Measurements from ENCODE around the gene B9D1.

Gene B9D1

GRCh38 chr17:19401321-19402010 lies 38.9 kb upstream of the B9D1 start:
- TF ChIP-seq CTCF (IDR thresholded peaks at IDR 0.05; ENCODE audit: extremely low read depth, insufficient read depth, missing control alignments) = no peak
- no peak for DNase-seq (ENCODE audit: low spot score)
- in situ Hi-C loops (cut with MboI; ENCODE audit: low pct_unique_long_range_greater_than_20kb, low sequenced_read_pairs, unreplicated experiment) = no loop called here

DNA sequence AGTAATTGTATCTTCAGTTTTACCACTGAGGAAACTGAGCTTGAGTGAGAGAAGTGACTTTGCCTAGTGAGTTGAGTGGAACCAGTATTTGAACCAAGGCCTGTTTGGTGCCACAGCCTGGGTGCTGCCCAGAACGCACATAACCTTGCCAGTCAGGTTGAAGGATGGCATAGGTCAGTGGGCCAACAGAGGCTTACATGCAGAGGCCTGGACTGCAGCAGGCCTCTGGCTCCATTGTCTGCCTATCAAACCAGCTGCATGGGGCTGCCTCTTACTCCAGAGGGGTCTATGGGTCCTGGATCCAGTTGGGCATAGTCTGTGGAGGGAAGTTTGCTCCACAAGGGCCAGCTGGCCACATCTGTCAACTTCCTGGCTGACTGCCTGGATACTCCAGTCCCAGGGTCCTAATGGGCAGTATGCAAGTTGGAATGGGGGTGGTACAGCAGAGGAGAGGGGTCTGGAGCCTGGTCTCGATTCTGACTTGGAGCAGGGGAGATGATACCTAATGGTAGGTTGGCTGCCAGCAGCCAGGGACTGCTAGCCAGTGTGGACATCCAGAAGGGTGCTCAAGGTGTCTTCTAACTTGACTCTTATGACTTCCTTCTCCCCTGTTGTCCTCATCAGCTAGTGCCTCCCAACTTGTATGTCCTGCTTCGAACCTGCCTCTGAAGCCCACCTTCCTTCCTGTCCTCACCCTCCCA lies 37.4 kb upstream of the B9D1 start:
- DNase-seq (ENCODE audit: low spot score) = no peak
- in situ Hi-C loops (cut with MboI; ENCODE audit: low pct_unique_long_range_greater_than_20kb, low sequenced_read_pairs, unreplicated experiment) = no loop called here
- TF ChIP-seq CTCF (IDR thresholded peaks at IDR 0.05; ENCODE audit: extremely low read depth, insufficient read depth, missing control alignments) = no peak

GRCh38 chr17:19398301-19399181 lies 36.0 kb upstream of the B9D1 start:
- DNase-seq (ENCODE audit: low spot score) = no peak
- TF ChIP-seq CTCF (IDR thresholded peaks at IDR 0.05; ENCODE audit: extremely low read depth, insufficient read depth, missing control alignments) = no peak
- in situ Hi-C loops (cut with MboI; ENCODE audit: low pct_unique_long_range_greater_than_20kb, low sequenced_read_pairs, unreplicated experiment) = no loop called here

- in situ Hi-C loops (cut with MboI; ENCODE audit: low pct_unique_long_range_greater_than_20kb, low sequenced_read_pairs, unreplicated experiment) = no loop called here
- TF ChIP-seq CTCF (IDR thresholded peaks at IDR 0.05; ENCODE audit: extremely low read depth, insufficient read depth, missing control alignments) = peak; percentile 58
- no peak for DNase-seq (ENCODE audit: low spot score)
Observed at GRCh38 chr17:19397556-19398041, 35.1 kb upstream of the B9D1 start.

DNA sequence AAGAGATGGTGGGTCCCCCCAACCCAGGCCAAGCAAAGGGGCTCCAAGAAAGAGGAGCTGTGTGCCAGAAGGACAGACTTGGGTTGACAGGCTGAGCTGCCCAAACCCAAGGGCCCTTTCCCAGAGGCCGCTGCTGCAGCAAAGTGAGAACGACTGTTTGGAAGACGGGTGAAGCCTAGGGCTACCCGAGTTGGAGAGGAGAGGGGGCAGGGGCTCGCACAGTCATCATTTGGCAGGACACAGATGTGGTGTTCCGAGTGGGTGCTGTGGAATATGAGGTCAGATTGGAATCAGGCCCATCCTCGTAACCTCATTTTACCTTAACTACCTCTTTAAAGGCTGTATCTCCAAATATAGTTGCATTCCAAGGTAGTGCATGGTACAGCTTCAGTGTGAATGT lies 29.8 kb upstream of the B9D1 start:
- in situ Hi-C loops (cut with MboI; ENCODE audit: low pct_unique_long_range_greater_than_20kb, low sequenced_read_pairs, unreplicated experiment) = no loop called here
- DNase-seq (ENCODE audit: low spot score) = no peak

More for the DNA sequence above, 29.8 kb upstream of the B9D1 start:
- TF ChIP-seq CTCF (IDR thresholded peaks at IDR 0.05; ENCODE audit: extremely low read depth, insufficient read depth, missing control alignments) = no peak
